GM18951 (cell line): ENCODE results near the gene GSG1.

Experiments used
- POLR2A ChIP-seq: IDR thresholded peaks from 4 replicates; pipeline ENCODE4 v1.6.1; 2011; ENCODE audit warnings: mild to moderate bottlenecking; ENCODE audit not compliant: insufficient read length, insufficient read depth; ENCODE audit errors: extremely low read depth
- in situ Hi-C: fragments of 300-500 bp; cut with MboI; formaldehyde crosslinking; loops from one replicate; pipeline ENCODE4 v1.12.0; 2022; ENCODE audit warnings: low sequenced_read_pairs, mixed read lengths, inconsistent platforms; ENCODE audit not compliant: unreplicated experiment

GSG1 gene

DNA sequence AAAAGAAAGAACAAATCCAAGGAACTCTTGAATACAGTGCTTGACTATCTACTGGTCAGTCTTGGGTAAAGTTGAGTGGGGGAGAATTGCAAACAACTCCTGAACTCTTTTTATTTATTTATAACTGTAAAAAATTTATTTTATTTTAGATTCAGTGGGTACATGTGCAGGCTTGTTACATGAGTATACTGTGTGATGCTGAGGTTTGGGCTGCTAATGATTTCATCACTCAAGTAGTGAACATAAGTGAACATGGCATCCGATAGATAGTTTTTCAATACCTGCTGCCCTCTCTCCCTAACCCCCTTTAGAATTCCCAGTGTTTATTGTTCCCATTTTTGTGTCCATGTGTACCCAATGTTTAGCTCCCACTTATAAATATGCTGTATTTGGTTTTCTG lies 3.2 kb upstream of the GSG1 start:
- no peak for TF ChIP-seq POLR2A
- in situ Hi-C loops: no loop called here

DNA sequence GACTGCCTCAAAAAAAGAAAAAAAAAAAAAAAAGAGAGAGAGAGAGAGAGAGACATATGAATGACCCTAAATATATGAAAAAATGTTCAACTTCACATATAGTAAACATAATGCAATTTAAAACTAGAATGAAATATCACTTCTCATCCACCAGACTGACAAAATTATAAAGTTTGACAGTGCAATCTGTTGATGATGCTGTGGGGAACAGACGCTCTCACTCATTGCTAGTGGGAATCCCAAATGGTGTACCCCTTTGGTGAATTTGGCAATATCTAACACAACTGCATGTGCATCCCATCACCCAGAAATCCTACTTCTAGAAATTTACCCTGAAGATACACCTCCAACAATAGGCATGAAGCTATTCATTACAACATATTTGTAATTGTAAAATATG lies 2.3 kb upstream of the GSG1 start:
- in situ Hi-C loops: no loop called here
- TF ChIP-seq POLR2A: no peak

DNA sequence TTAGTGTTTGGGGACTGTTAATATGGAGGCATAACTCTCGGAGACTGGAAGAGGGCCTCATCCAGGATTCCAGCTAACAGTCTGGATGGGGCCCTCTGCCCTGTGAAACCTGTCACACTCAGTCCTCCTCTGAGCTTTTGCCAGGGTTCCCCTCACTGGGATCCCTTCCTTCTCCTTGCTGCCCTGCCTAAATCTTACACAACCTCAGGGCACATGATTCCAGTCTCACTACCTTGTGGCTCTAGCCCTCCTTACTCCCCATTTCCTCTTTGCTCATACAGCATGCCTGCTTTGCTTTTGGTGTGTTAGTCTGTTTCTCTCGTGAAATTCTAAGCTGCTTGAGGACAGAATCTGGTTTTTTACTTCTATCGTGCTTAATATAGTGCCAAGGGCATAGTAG lies 942 bp upstream of the GSG1 start:
- no peak for TF ChIP-seq POLR2A
- in situ Hi-C loops: no loop called here

DNA sequence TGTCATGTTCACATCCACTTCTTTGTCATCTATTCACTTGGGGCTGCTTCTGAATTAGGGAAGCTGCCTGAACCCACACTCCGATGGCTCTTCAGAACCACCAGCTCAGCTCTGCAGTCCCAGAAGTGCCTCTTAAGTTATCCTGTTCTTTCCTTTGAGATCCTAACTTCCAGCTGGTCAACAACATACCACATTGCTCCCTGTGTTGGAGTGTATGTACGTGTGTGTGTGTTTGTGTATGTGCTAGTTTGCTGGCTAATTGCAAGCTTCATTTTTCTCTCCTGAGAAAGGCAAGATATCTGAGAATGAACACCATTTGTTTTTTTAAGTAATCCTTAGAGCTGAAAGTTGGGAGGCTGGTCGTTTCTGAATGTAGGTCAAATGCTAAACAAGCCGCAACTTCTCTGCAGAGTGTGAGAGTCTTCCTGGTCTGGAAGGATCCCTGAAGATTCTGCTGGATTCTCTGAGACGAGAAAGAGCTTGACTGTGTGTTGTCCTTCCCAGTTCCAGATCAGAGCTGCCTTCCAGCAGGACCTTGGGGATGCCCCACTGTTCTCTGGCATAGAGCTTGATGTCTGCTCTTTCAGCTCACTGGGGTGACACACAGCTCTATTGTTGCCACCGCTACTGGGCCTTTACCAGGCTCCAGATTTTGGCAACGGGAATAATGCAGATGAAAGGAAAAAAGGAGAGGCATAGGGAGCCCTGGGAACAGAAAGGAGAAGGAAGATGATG lies 839 bp downstream of the GSG1 start:
- TF ChIP-seq POLR2A: no peak
- in situ Hi-C loops: no loop called here

DNA sequence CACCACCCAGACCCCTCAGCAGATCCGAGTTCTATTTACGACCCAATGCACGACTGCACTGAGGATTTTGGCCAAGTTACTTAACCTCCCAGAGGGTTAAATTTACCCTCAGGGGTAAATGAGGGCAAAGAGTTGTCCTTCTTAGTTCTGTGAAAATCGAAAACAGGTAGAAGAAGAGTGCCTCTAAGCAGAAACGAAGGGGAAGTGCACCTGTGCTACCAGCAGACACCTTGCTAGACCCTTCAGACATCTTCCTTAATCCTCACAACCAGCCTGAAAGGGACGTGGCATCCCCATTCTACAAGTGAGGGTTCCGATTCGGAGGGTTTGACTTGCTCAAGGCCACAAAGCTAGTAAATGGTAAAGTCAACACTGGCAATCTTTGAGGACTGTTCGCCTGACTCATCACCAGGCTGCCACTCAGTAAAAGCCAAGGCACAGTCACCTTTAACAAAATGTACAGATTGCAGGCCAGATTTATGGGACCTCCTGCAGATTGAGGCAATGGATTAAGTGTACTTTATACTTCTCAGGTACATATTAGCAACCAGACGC lies 1.6 kb downstream of the GSG1 start:
- in situ Hi-C loops: no loop called here
- TF ChIP-seq POLR2A: no peak

DNA sequence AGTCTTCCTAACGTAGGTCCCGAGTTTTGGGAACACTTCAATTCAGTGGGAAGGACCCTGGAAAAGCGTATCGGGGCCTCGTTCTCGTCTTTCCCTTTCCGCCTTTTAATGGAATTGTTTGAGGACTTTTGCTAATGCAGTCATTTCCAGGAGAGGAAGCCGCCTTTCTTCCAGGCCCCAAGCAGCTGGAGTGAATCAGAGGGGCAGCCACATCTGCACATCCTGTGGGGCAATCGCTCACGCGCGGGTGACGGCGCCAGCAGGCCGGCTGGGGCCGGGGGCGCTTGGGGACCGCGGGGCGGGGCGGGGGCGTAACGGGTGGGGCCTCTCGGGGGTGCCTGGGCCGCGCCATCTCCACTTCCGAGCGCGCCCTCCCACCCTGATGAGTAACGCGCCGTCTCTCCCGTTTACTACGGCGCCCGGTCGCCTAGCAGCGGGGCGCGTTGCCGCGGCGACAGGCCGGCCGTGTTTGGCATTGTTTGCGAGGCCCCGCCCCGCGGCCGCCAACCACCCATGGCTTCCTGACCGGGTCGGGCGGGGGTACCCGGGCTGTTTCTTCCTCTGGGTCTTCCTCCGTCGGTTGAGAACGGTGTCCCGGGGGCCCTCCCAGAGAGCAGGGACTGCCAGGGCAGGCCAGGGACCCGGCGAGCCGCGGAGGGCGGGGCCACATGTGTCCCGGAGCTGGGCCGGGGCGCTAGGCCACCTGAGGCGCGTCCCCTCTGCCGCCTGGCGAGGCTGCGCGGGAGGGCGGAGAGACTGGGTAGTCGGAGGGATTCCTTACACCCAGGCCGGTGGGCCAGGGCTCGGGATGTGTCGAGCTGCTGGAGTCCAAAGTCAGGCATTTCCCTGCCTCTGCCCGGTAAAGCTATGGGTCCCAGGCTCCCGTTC lies 2.3 kb downstream of the GSG1 start:
- peak; percentile 38 for TF ChIP-seq POLR2A

DNA sequence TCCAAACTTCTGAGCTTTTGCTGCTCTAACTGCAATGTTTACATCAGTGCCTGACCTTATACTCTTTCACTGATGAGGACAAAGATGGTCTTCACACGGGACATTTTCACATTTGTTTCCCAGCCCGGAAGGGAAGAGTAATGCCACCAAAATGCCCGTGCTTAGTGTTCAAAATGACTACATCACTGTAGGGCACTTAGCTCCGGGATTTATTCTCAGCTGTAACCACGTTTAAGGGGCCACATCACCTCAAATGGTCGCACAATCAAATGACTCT lies 2.9 kb downstream of the GSG1 start:
- in situ Hi-C loops: no loop called here

More for the DNA sequence above, 2.3 kb downstream of the GSG1 start:
- in situ Hi-C loops: no loop called here

DNA sequence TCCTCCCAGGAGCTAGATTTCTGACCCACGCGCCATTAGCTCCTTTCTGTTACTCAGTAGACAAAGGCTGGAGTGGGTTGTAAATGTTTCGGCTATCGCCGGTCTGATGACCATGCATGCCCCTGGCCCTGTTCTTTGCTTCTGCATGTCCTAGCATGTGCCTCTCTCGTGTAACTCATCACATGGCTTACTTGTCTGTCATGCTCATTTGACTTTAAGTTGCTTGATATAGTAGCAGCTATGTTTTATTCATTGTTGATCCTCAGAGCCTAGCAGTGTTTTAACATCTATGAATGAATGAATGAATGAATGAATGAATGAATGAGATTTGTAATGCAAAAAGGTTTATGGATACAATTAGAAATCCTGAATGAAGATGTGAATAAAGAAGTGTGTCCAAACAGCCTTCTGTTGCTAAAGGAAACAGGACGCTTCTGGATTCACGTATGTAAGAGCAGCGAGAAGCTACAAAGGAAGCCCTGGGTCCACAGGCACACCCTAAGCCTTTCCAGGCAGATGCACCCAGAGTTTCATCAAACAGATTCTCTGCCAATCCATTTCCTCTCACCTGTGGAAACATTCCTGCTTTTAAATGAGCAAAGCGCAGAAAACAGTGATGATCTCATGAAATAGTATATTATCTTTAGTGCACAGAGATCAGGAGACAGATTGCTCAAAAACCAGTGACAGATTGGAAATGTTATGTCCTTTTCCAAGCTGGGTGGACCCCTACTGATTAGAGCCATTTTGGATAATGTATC lies 3.4 kb downstream of the GSG1 start:
- in situ Hi-C loops: no loop called here

More for the DNA sequence above, 2.9 kb downstream of the GSG1 start:
- no peak for TF ChIP-seq POLR2A

DNA sequence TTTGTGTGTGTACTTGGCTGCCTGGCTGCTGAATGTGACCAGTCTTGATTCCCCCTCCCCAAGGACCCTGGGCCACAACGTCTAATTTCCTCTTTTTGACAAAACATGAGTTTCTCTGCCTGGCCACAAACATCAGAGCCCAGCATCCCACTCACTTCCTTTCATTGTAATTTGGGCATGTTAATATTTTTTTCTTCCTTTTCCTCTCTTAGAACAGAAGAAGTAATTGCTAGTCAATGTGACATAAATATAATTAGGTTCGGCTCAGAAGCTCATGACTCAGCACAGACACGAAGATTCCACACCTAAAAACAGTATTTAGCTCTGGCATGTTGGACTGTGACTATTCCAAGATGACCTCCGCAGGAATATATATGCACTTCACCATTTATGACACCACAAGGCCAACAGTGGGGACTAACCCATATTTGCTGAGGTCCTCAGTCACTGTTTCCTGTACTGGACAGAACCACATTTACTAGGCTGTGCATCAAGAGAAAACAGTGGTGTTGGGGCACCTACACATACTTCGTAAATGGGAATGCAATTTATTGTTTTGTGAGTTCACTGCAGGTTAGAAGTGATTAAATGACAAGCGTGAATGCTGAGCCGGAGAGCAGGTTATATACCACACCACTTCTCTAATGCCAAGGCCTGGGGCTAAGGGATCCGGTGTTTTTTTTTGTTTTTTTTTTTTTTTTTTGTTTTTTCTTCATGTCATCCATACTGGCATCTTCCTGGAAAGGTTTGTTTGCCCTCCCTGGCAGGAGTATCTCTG lies 4.2 kb downstream of the GSG1 start:
- no peak for TF ChIP-seq POLR2A
- in situ Hi-C loops: no loop called here

More for the DNA sequence above, 3.4 kb downstream of the GSG1 start:
- TF ChIP-seq POLR2A: no peak

DNA sequence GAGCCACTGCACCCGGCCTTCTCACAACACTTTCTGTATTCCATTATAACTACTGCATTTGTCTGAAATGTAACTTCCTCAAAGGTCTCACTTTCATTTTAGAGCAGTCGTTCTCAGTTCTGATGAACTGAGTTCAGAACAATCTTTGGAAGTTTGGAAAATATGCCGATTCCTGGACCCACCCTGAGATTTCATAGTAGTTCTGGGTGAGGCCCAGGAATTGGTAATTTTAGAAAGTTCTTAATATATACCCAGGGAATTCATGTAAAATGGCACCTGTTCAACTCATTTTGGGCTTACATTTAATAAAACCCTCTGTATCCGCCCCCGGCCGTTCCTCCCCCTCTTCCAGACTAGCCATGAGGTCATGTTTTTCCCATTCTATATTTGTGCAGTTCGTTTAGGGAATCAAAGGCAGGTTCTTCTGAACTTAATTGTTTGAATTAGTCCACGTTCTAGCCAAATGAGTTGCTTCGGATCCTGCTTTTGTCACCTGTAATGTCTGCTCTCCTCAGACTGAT lies 5.9 kb downstream of the GSG1 start:
- in situ Hi-C loops: no loop called here
- TF ChIP-seq POLR2A: no peak

DNA sequence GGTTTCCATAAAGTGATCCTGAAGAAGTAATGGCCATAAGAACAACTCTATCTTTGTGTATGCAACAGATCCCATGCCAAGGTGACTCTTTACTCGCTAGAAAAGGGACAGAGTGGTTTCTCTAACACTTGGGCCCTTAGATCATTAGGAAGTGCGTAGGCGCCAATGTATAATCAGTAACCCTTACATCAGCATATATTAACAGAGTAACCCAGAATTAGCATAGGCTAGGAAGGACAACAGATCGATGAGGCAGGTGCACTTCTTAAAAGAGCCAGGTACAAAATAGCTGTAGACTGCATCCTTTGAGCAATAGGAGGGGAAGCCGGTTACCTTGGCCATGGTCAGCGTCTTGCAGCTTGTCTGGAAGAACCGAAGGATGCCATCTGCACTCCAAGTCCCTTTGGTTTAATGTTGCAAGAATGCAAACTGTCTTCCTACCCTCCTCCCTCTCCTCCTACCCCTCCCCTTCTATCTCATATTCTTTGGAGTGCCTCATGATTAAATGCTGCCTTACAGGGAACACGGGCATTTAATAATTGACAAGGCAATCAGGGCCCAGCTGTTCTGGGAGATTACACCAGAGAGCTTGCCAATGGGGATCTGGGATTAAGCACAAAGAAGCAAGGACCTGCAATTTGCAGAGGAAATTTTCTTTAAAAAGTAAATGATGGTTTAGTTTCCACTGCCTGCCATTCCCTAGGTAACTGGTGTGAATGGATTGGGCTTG lies 8.0 kb downstream of the GSG1 start:
- in situ Hi-C loops: no loop called here
- no peak for TF ChIP-seq POLR2A

DNA sequence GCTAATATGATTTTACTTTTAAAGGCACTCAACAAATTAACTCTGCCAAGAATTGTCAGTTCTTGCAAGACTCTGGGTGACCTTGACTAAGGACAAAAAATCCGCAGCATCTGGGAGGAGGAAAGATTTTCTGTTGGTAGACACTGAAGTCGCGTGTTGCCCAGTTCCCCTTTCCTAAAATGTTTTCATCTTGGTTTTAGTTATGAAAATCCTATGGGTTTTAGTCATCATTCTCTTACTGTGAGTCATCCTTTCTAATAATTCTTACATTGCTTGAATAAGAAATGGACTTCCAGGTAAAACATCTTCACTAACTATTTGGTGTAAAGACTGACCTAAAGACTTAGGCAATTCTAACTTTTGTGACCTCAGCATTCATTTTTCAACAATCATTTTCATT lies 9.1 kb downstream of the GSG1 start:
- in situ Hi-C loops: no loop called here

More for the DNA sequence above, 9.1 kb downstream of the GSG1 start:
- TF ChIP-seq POLR2A: no peak
